Endothelial cell of umbilical vein (primary cell): ENCODE data around the gene DNAJC27. TPM values are rescaled to one million over a fixed set of nuclear protein-coding genes. Genes with fewer than 3 reads are reported as not detected.

Experiments used
- BruUV-seq: library from RNA; stranded (reverse); fragments of 400-500 nt; replicated peaks from 2 replicates; lab custom pipeline; 2021; lab: Mats Ljungman, UMichigan
- CTCF ChIA-PET: fragments of 300-600, 350-600 bp; sonication (Branson Sonifier 250); formaldehyde crosslinking; loops from one replicate; lab custom pipeline; 2021; ENCODE audit warnings: antibody characterized with exemption, inconsistent platforms; lab: Charles Lee
- POLR2A ChIA-PET: fragments of 300-600, 350-600 bp; sonication (Branson Sonifier 250); formaldehyde crosslinking; loops from one replicate; lab custom pipeline; 2021; ENCODE audit warnings: antibody characterized with exemption, inconsistent platforms; lab: Charles Lee
- DNase-seq: peaks from one replicate; pipeline ENCODE4 v3.0.0-alpha.2; 2011; ENCODE audit warnings: low read depth, low spot score
- FAIRE-seq: peaks from 2 replicates; lab custom pipeline; 2011; peaks lifted over from hg19 to GRCh38; lab: Jason Lieb, UNC
- H2AFZ ChIP-seq: 2 replicates; pipeline ENCODE4 v1.6.0; 2012; ENCODE audit warnings: low read depth, low read length, control low read depth, inconsistent platforms
- H3K27ac ChIP-seq: 2 replicates; pipeline ENCODE4 v1.5.1; 2011; ENCODE audit warnings: low read depth, mild to moderate bottlenecking, control low read depth, low read length, moderate library complexity; ENCODE audit not compliant: insufficient read depth
- H3K27me3 ChIP-seq, 2 experiments: 2 replicates each; pipeline versions ENCODE4 v1.6.0 to v1.6.1; 2011; ENCODE audit warnings: low read length in 2 of 2, mixed read lengths in 1 of 2; ENCODE audit not compliant: control insufficient read depth in 2 of 2, insufficient read depth in 2 of 2
- H3K36me3 ChIP-seq, 2 experiments: 2 replicates in 1 of 2; 3 replicates in 1 of 2; pipeline ENCODE4 v1.5.1; 2011; ENCODE audit warnings: low read length in 2 of 2, mild to moderate bottlenecking in 1 of 2, moderate library complexity in 1 of 2; ENCODE audit not compliant: control insufficient read depth in 2 of 2, insufficient read depth in 2 of 2; ENCODE audit errors: extremely low read depth in 1 of 2
- H3K4me1 ChIP-seq: 3 replicates; pipeline ENCODE4 v1.5.1; 2011; ENCODE audit warnings: mild to moderate bottlenecking, low read length; ENCODE audit not compliant: control insufficient read depth, insufficient read depth; ENCODE audit errors: extremely low read depth
- H3K4me2 ChIP-seq: 2 replicates; pipeline ENCODE4 v1.6.1; 2011; ENCODE audit warnings: low read length, control low read depth, mixed read lengths; ENCODE audit not compliant: insufficient read depth
- H3K4me3 ChIP-seq, 3 experiments: fragments of 200-600 bp in 1 of 3; sonication (generic), shearing (Covaris generic) in 1 of 3; replicated peaks in 1 of 3; 2 replicates each; pipeline ENCODE4 v1.5.1; 2011 to 2016; ENCODE audit warnings: control low read depth in 3 of 3, low read length in 3 of 3, mild to moderate bottlenecking in 2 of 3, inconsistent platforms in 1 of 3, low read depth in 1 of 3, moderate library complexity in 1 of 3; ENCODE audit not compliant: insufficient read depth in 1 of 3
- H3K79me2 ChIP-seq: 2 replicates; pipeline ENCODE4 v1.6.0; 2012; ENCODE audit warnings: low read length, inconsistent platforms; ENCODE audit not compliant: control insufficient read depth, insufficient read depth
- H3K9ac ChIP-seq: replicated peaks from 2 replicates; pipeline ENCODE3; 2011; ENCODE audit warnings: low read length, control low read depth; ENCODE audit not compliant: insufficient read depth; ENCODE audit errors: extremely low read depth
- H3K9me1 ChIP-seq: replicated peaks from 3 replicates; pipeline ENCODE4 v1.6.0; 2011; ENCODE audit warnings: mild to moderate bottlenecking, low read length; ENCODE audit not compliant: control insufficient read depth, insufficient read depth; ENCODE audit errors: extremely low read depth
- H3K9me3 ChIP-seq: replicated peaks from 2 replicates; pipeline ENCODE4 v1.5.1; 2012; ENCODE audit warnings: low read length, inconsistent platforms; ENCODE audit not compliant: control insufficient read depth, insufficient read depth
- H4K20me1 ChIP-seq: replicated peaks from 2 replicates; pipeline ENCODE3; 2011; ENCODE audit warnings: mild to moderate bottlenecking, low read length; ENCODE audit not compliant: control insufficient read depth, insufficient read depth; ENCODE audit errors: extremely low read depth
- EZH2 ChIP-seq: IDR thresholded peaks from 2 replicates; pipeline ENCODE4 v1.6.1; 2012; ENCODE audit warnings: borderline replicate concordance, low read depth, mild to moderate bottlenecking, moderate library complexity, low read length, inconsistent platforms; ENCODE audit not compliant: severe bottlenecking
- FOS ChIP-seq: IDR thresholded peaks from 2 replicates; pipeline ENCODE4 v1.6.1; 2011; ENCODE audit warnings: mild to moderate bottlenecking, low read length, moderate library complexity, borderline replicate concordance; ENCODE audit not compliant: insufficient read depth
- GATA2 ChIP-seq: IDR thresholded peaks from 2 replicates; pipeline ENCODE4 v1.7.0; 2011; ENCODE audit warnings: low read depth, mild to moderate bottlenecking, moderate library complexity, mixed read lengths, low read length; ENCODE audit not compliant: insufficient read length, insufficient read depth
- JUN ChIP-seq: IDR thresholded peaks from 2 replicates; pipeline ENCODE4 v1.6.1; 2011; ENCODE audit warnings: borderline replicate concordance, low read depth; ENCODE audit not compliant: insufficient read length, insufficient read depth
- MYC ChIP-seq: IDR thresholded peaks from one replicate; pipeline ENCODE4 v1.6.1; 2011; ENCODE audit warnings: mild to moderate bottlenecking, low read depth, low read length
- POLR2A ChIP-seq: IDR thresholded peaks from 2 replicates; pipeline ENCODE4 v1.6.1; 2012; ENCODE audit warnings: low read depth, mild to moderate bottlenecking, control low read depth, low read length
- POLR2AphosphoS5 ChIP-seq: IDR thresholded peaks from 2 replicates; pipeline ENCODE4 v1.6.1; 2012; ENCODE audit warnings: low read depth, mild to moderate bottlenecking, control low read depth, low read length, moderate library complexity; ENCODE audit not compliant: insufficient read depth
- dilution Hi-C: fragments of 300-500 bp; cut with MboI; formaldehyde crosslinking; loops from one replicate; pipeline ENCODE4 v1.15.0; 2019; ENCODE audit warnings: low sequenced_read_pairs; ENCODE audit not compliant: extremely low pct_ligation_motif_present
- intact Hi-C: fragments of 100-400 bp; cut with micrococcal nuclease; formaldehyde crosslinking; loops from one replicate; pipeline ENCODE4 v1.10.0; 2022
- polyA plus RNA-seq, 4 experiments: library from polyadenylated mRNA; depleted of rRNA in 3 of 4; stranded (reverse) in 3 of 4; unstranded in 1 of 4; fragments of >200 nt; gene quantifications; 2 replicates each; pipeline versions ENCODE4 v1.2.1 to v1.2.3, GENCODE V29; 2011 to 2012; ENCODE audit warnings: missing spikeins in 1 of 4
- total RNA-seq: library from RNA; stranded (reverse); gene quantifications from 2 replicates; pipeline ENCODE4 v1.2.3, GENCODE V29; 2021
- TF ChIP-seq, protein P1 (sequence below), 2 donors: IDR thresholded peaks; 1 replicate in 1 of 2; 2 replicates in 1 of 2; pipeline ENCODE4 v1.5.1; 2011; ENCODE audit warnings: low read length in 2 of 2, mild to moderate bottlenecking in 2 of 2, moderate library complexity in 2 of 2, control low read depth in 1 of 2, inconsistent platforms in 1 of 2, low read depth in 1 of 2; ENCODE audit not compliant: insufficient read depth in 1 of 2; ENCODE audit errors: extremely low read depth in 1 of 2
- TF ChIP-seq, protein P2 (sequence below): IDR thresholded peaks from 2 replicates; pipeline ENCODE4 v1.6.1; 2011; ENCODE audit not compliant: insufficient read depth, insufficient read length

The DNAJC27 gene
- total and polyA plus RNA-seq, 2 donors (not counting 3 experiments of a cell fraction or from before 2014, with no cell fraction given) = 1.3 to 3.2 TPM

DNA sequence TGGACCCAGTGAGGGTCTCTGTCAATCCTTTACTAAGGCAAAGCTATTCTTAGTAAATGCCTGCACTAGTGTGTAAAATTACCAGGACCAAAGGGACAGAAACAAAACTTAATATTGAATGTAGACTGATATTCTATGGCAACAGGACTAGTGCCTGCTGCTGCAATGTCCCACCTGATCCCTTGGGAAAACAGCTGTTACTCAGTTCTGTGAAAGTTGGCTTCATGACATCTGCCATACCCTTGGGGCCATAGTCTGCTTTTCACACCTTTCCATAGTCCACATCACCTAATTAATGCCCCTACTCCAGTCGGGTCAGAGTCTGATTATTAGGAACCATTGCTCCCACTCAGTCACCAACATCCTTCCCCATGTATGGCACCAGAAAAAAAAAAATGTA lies 14.5 kb downstream of the DNAJC27 start:
- CTCF ChIA-PET = interaction anchor here (1.0 kb wide), 1 partner anchor 172 kb away, joined by 3 read pairs; no protein-coding TSS in a partner anchor
- BruUV-seq = no TSS peak
- dilution Hi-C loops = no loop called here

More for the DNA sequence above, 14.5 kb downstream of the DNAJC27 start:
- DNase-seq (no peak), FAIRE-seq (no peak)
- Histone ChIP-seq H3K4me3 (no peak overlapping the region), H3K36me3 (peaks cover 5 to 12% of the 10 kb centered on the region in 2 experiments), H2AFZ (no peak overlapping the region), H3K27ac (no peak overlapping the region), H3K27me3 (no peaks in the 10 kb centered on the region), H4K20me1 (no peaks in the 10 kb centered on the region), H3K4me1 (no peaks in the 10 kb centered on the region), H3K4me2 (no peak overlapping the region), H3K9me1 (no peaks in the 10 kb centered on the region), H3K9me3 (no peaks in the 10 kb centered on the region), H3K9ac (no peak overlapping the region), H3K79me2 (no peaks in the 10 kb centered on the region)
- POLR2A ChIA-PET = no interaction called here
- intact Hi-C loops = no loop called here
- no peak for TF ChIP-seq POLR2A
- no peak for TF ChIP-seq EZH2
- TF ChIP-seq GATA2 = no peak
- TF ChIP-seq MYC = no peak
- TF ChIP-seq POLR2AphosphoS5 = no peak
- TF ChIP-seq JUN = no peak
- TF ChIP-seq, protein P1, sequence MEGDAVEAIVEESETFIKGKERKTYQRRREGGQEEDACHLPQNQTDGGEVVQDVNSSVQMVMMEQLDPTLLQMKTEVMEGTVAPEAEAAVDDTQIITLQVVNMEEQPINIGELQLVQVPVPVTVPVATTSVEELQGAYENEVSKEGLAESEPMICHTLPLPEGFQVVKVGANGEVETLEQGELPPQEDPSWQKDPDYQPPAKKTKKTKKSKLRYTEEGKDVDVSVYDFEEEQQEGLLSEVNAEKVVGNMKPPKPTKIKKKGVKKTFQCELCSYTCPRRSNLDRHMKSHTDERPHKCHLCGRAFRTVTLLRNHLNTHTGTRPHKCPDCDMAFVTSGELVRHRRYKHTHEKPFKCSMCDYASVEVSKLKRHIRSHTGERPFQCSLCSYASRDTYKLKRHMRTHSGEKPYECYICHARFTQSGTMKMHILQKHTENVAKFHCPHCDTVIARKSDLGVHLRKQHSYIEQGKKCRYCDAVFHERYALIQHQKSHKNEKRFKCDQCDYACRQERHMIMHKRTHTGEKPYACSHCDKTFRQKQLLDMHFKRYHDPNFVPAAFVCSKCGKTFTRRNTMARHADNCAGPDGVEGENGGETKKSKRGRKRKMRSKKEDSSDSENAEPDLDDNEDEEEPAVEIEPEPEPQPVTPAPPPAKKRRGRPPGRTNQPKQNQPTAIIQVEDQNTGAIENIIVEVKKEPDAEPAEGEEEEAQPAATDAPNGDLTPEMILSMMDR (IDR thresholded peaks at IDR 0.05; ENCODE audit: extremely low read depth in 1 of 2, insufficient read depth in 1 of 2, low read depth in 1 of 2, low read length in 2 of 2) = no peak
- TF ChIP-seq, protein P2, sequence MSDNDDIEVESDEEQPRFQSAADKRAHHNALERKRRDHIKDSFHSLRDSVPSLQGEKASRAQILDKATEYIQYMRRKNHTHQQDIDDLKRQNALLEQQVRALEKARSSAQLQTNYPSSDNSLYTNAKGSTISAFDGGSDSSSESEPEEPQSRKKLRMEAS = no peak
- no peak for TF ChIP-seq FOS
